Body of pancreas (tissue), 4 donors: ENCODE measurements around the gene DLG2.

Source experiments
- CTCF ChIP-seq, 7 experiments: fragments of 450-650 bp in 4 of 7; fragments of 200-600 bp in 3 of 7; sonication (generic) in 3 of 7; IDR thresholded peaks; one replicate each; pipeline ENCODE4 v1.5.1; 2016 to 2019; ENCODE audit warnings: antibody characterized with exemption in 7 of 7
- POLR2A ChIP-seq, 3 donors: fragments of 450-650 bp; IDR thresholded peaks; one replicate each; pipeline ENCODE4 v1.6.1; 2016; ENCODE audit warnings: antibody characterized with exemption in 3 of 3, mild to moderate bottlenecking in 2 of 3

- no peak for TF ChIP-seq CTCF (IDR thresholded peaks at IDR 0.05)
- no peak for TF ChIP-seq POLR2A (IDR thresholded peaks at IDR 0.05)
Measured at GRCh38 chr11:83726316-83726715, 1900.8 kb downstream of the DLG2 start.
